ENCODE results near the gene MAPKAP1.

DNA sequence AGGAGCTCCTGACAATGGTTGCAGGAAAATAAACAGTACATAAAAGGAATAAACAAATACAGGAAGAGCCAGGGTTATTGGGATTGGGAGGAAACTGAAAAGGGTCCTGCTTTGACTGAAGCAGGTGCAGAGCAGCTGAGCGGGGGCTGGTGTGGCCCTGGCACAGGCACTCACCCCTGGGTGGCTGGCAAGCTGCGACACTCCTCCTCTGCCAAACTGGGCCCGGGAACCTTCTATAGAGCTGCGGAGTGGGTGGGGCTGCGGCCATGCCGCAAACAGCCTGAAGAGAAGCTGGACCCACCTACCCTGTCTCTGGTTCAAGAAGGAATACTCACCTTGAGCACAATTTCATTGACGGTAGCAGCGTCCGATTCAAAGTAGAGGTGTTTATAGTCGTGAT, 262.8 kb downstream of the MAPKAP1 start:
- TF ChIP-seq, protein P1, sequence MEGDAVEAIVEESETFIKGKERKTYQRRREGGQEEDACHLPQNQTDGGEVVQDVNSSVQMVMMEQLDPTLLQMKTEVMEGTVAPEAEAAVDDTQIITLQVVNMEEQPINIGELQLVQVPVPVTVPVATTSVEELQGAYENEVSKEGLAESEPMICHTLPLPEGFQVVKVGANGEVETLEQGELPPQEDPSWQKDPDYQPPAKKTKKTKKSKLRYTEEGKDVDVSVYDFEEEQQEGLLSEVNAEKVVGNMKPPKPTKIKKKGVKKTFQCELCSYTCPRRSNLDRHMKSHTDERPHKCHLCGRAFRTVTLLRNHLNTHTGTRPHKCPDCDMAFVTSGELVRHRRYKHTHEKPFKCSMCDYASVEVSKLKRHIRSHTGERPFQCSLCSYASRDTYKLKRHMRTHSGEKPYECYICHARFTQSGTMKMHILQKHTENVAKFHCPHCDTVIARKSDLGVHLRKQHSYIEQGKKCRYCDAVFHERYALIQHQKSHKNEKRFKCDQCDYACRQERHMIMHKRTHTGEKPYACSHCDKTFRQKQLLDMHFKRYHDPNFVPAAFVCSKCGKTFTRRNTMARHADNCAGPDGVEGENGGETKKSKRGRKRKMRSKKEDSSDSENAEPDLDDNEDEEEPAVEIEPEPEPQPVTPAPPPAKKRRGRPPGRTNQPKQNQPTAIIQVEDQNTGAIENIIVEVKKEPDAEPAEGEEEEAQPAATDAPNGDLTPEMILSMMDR (conservative IDR thresholded peaks at IDR 0.05; ENCODE audit: low read length) = no peak
- TF ChIP-seq EZH2phosphoT487 (IDR thresholded peaks at IDR 0.05; ENCODE audit: borderline replicate concordance, low read depth, low read length) = no peak
